ENCODE results near the gene RPS19BP1.
A peak's percentile ranks its signal among the peaks of the same experiment; 100 is the strongest.
"Not testable (repeated sequence)": the region's sequence is repeated elsewhere in the genome, so short reads cannot be mapped to it uniquely, and the experiment has no call there.

RPS19BP1 gene

DNA sequence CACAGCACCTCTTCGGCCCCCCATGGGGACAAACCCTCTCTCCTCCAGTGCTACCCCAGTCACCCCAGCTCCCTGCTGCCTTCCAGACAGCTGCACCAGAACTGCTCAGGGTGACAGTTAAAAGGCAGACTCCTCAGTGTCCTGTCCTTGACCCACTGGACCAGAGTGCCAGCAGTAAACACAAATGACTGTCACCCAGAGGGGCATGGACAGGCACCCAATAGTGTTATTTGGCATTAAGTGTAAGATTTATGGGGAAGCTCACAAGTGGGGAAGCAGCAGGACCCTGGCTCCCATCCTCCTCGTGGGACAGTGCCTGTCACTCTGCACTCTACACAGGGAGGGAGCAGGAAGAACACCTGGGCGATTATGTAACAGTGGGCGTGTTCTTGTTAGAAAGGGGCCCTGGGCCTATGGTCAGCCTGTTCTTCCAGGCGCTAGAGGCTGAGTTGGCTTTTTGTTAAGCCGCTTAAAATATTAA, 5.0 kb downstream of the RPS19BP1 start:
- no peak for DNase-seq

DNA sequence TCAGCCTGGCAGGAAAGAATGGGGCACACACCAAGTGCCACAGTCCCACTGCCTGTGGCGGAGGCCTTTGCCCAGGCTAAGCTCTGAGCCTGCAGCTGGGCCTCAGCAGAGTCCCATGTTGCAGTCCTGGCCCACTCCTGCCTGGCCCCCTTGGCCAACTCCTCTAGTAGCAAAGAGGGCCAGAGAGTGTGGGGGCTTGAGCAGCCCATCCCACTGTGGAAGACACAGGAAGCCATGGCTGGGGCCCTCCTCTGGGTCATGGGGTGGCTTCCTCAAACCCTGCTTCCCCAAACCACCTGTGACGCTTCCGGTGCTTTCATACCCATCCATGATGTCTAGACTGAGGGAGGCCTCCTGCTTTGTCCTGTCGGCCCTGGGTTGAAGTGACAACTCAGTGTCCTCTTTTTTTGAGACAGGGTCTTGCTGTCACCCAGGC, 5.8 kb downstream of the RPS19BP1 start:
- DNase-seq, result peak; percentile 56

DNA sequence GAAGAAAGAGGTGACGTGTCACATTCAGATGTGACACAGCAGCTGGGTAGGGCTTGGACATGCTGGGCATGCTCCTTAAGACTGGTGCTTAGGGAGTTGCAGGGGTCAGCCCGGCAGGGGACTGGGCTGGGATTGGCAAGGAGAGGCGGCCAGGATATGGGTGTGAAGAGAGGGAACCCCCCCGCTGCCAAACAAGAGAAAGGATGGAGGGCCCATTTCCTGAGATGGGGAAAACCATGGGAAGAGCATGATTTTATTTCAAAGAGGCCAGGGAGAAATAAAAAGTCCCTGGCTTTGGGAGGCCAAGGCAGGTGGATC, 6.9 kb downstream of the RPS19BP1 start:
- peak; percentile 30 for DNase-seq

DNA sequence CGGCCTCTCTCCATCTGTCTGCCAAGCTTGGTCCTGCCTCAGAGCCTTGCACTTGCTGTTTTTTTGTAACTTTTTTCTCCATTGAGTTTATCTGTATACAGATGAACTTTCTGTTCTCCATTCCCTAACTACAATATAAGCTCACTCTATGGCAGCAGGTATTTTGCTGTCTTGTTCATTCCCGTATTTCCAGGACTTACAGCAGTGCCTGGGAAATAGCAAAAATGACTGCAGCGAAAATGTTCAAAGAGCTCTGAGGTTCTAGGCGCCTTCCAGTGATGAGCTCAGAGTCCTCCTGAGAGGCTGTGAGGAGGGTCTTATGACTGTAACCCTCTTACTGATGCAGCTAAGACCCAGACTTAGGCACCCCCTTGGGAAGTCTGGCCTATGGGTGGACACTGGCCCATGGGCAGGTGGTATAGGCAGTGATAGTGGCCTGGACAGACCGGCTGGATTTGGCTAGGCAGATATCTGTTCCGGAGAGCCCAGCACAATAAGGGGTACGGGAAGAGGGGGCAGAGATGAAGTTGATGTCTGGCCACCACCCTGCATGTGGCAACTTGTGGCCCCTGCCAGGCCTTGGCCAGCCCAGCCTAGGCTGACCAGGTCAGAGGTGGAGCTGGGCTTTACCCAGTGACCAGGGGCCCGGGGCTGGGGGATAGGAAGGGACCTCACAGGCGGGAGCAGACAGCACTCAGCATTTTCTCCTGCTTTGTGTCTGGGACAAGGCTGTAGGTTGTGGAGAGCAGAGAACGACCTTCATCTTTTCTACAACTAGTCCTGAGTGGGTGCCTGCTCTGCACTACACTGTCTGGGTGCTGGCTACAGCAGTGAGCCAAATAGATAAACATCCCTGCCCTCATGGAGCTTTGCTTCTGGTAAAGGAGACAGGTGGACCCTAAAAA, 7.5 kb downstream of the RPS19BP1 start:
- no peak for DNase-seq

DNA sequence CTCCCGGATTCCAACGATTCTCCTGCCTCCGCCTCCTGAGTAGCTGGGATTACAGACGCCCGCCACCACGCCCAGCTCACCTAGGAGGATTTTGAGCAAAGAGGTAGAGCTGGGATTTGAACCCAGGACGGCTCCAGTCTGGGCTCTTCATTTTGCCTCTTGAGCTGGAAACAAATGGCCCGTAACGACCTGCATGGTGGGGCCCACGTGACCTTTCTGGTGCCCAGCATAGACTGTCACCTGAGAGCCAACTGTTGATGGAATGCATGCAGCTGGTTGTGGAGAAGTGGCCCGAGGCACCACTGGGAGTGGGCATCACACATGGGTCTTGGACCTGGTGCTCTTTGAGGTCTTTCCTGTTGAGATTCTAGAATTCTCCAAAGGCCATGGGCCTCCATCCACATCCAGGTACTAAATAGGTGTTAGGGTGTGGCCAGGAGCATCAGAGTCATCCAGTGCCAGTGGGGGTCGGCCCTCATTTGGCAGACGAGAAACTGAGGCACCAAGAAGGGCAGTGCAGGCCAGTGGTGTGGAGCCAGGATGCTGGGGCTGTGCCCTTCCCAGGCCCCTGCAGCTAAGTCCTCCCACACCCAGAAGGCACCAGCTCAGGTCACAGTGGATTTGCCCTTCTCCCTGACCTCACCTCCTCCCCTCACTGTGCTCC, 8.3 kb downstream of the RPS19BP1 start:
- no peak for DNase-seq

DNA sequence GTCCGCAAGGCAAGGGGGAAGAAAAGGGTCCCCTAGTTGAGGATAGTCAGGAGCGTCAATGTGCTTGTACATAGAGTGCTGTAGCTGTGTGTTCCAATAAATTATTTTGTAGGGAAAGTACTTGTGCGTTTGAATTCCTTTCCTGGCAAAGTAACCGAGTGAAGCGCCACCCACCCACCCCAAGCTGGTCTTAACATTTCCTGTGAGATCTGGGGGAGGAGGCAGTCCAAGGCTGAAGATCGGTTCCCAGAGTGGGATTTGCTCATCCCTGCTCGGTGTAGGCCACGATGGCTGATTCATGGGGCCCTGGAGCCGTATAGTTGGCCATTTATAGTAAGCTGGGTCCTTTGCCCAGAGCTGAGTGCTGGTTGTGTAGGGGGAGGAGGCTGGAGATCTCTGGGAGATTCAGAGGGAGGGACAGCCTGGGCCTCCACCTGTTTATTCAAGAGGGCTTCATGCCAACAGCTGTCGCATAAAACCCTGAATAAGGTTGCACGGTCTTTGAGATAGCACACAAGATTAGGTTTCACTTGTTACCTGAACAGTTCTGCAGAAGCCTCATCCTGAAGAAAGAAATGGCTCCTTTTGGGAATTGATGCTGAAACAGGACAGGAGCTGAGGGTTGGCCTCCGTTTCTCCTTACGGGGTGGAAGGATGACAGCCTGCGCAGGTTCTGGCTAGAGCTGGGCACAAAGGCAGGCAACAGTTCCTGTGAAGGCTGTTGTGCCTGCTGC, 9.8 kb downstream of the RPS19BP1 start:
- peak; percentile 41 for DNase-seq

DNA sequence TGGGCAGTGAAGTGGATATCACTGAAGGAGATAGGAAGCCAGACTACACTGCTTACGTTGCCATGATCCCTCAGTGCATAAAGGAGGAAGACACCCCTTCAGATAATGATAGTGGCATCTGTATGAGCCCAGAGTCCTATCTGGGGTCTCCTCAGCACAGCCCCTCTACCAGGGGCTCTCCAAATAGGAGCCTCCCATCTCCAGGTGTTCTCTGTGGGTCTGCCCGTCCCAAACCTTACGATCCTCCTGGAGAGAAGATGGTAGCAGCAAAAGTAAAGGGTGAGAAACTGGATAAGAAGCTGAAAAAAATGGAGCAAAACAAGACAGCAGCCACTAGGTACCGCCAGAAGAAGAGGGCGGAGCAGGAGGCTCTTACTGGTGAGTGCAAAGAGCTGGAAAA, 10.5 kb downstream of the RPS19BP1 start:
- DNase-seq, result not testable (repeated sequence)

DNA sequence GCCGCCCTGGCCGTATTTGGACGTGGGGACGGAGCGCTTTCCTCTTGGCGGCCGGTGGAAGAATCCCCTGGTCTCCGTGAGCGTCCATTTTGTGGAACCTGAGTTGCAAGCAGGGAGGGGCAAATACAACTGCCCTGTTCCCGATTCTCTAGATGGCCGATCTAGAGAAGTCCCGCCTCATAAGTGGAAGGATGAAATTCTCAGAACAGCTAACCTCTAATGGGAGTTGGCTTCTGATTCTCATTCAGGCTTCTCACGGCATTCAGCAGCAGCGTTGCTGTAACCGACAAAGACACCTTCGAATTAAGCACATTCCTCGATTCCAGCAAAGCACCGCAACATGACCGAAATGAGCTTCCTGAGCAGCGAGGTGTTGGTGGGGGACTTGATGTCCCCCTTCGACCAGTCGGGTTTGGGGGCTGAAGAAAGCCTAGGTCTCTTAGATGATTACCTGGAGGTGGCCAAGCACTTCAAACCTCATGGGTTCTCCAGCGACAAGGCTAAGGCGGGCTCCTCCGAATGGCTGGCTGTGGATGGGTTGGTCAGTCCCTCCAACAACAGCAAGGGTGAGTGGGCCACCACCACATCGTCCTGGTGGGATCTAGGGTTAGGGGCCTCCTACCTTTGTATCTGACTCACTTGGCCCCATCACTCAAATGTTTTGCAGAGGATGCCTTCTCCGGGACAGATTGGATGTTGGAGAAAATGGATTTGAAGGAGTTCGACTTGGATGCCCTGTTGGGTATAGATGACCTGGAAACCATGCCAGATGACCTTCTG, 11.3 kb downstream of the RPS19BP1 start:
- DNase-seq, result not testable (repeated sequence)

DNA sequence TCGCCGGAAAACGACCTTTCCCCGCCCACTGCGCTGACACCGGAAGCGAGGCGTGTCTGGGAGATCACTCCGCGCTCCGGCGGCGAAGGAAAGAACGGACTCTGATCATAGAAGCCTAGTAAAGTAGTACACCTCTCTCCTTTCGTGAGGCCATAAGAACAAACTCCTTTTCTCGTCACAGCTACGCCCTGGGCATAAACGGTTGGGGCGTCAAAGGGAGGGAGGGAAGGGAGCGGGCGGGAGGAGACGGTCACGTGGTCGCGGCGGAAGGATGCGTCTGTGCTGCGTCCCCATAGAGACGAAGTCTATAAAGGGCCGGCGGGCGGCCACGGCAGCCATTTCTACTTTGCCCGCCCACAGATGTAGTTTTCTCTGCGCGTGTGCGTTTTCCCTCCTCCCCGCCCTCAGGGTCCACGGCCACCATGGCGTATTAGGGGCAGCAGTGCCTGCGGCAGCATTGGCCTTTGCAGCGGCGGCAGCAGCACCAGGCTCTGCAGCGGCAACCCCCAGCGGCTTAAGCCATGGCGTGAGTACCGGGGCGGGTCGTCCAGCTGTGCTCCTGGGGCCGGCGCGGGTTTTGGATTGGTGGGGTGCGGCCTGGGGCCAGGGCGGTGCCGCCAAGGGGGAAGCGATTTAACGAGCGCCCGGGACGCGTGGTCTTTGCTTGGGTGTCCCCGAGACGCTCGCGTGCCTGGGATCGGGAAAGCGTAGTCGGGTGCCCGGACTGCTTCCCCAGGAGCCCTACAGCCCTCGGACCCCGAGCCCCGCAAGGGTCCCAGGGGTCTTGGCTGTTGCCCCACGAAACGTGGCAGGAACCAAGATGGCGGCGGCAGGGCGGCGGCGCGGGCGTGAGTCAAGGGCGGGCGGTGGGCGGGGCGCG, 12.1 kb downstream of the RPS19BP1 start, which contains the start of gene ATF4:
Gene ATF4, plus strand, starts transcription at position 337 of the 880 bp plus-strand sequence. CDS start 884 bp downstream, outside the sequence.
- peak; percentile 88 for DNase-seq

DNA sequence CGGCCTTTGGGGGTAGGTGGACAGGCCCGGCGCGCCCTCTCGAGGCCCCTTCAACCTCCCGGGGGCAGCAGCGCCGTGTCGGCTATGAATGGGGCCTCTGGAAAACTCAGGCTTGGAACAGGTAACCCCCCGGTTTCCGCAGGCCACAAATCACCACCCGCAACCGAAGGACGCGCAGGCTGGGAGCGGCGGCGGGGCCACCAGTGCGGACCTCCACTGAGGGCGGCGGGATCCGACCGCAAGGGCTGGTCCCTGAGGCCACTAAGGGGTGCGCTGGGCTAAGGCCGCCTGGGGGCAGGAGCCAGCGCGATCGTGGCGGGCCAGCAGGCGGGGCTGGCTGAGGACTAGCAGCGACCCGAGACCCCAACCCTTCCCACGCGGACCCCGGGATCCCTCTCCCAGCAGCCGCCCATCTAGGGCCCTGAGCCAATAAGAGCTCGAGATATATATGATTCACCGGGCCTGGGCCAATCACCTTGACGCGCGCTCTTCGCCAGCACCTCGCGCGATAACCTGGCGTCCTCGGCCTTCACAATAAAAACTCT, 12.8 kb downstream of the RPS19BP1 start:
- DNase-seq, result peak; percentile 99

DNA sequence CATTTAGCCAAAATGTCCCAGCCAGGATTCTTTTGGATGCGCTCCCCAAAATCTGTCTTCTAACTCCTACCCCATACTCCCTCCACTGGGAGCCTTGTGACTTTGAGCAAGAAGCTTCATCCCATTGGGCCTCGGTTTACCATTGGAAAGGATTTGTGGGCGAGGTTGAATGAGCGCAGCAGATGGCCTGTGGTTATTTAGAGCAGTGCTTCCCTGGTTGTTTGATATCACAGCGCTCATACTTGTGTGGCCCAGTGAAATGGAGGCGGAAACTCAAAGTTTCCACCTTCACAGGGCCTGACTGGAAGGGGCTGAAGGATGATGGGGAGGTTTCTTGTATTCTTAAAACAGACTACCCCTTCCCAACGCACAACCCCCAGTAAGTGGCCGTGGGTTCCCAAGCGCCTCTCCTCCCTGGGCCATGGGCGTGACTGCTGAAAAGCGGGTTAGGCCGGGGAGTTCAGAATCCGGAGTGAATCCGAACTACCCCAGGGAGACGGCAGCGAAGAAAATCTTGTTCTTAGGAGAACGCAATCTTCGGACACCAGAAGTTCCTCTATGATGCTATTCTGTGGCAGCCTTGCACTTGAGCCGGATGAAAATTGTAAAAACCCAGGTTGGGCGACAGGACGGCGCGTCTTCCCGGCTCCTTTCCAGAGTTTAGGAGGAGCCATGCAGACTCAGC, 13.4 kb downstream of the RPS19BP1 start:
- DNase-seq, result peak; percentile 42

DNA sequence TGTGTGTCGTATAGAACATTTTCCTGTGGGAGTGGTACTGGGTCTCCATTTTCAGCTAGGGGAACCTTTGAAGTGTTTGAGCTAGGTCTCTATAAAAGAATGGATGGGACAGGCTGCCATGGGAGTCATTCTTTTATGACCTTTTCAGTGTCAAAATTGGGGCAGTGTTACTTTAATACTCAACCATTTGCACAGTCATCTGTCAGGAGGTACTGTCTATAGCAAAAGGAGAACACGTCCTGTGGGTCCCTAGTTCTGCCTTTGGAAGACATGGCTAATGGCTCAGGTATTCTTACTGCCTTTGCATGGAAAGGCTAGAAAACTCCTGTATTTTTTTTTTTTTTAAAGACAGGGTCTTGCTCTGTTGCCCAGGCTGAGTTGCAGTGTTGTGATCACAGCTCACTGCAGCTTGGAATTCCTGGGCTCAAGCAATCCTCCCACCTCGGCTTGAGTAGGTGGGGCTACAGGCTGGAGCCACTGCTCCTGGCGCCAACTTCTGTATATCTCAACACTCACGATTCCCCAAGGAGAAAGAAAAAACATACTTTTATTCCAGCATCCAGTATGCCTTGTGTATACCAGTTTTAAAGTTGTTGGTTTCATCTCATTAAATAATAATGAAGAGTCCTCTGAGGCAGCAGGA, 14.3 kb downstream of the RPS19BP1 start:
- DNase-seq, result no peak

DNA sequence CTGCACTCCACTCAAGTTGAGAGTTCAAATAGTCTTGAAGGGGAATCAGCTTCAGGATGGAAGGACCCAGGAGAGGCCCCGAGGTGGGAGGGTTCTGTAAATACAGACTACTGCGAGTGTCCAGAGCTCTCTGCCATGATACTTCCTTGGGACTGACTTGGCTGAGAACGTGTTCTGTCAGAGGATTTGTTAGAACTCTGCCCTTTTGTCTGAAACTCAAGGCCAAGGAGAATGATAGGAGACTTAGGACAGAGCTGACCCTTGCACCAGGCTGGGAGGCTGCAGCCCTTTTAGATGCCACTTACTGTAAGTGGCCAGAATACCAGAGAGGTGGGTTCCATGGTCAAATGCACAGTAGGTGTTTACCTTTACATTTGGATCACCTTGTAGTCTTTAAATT, 15.1 kb downstream of the RPS19BP1 start:
- no peak for DNase-seq

DNA sequence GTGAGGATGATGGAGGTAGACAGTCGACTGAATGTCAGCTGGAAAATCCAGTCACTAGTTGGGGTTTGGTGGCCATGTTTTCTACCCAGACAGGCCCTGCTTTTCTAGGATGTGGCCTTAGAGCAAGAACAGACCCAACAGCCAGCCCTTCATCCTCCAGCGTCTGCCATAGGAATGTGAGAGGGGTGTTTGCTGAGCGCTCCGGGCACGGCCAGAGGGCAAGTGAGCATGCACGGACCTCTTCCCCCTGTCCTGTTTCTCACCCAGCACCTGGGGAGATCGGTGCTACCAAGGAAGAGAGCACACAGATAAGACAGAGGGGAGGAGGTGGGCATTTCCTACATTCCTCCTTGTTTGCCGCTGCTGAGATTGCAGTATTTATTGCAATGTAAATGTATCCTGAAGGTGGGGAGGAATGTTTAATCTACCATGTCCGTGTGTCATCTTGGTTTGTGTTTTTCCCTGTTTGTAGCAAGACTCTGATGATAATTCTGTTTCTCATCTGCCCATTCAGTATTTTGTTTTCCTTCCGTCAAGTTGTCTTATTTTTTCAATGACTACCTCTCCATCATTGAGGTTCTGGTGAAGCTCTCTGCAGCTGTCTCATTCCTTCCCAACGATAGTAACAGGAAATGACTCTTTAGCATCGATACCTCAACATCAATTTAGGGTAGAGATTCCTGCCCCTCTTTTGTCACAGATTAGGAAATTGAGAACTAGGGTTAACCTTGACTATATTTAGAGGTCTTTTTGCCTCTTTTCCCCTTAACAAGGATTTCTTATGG, 17.1 kb downstream of the RPS19BP1 start:
- DNase-seq, result no peak

DNA sequence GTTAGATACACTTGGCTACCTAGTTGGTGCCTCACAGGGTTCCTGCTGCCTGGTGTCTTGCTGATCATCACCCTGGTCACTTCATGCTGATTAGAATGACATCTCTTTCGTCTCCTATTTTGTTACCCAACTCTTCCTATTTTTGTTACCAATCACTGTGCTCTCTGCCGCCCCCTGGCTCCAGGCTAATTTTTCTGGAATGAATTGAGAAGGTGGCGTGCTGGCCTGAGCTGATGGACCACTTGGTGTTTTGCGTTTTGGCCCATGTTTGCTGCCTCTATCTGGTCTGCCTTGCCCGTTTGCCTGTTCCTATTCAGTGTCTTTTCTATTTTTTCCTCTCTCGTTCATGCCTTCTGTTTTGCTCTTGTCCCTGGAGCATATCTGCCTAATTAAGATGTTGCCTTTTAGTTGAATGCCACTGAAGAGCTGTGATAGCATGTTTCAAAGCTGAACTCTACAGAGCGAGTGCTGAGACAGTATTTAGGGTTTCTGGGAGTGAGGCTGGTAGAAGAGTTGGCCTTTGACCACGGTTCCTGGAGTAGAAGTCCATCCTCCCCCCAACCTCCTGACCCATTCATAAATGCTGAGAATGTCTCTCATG, 18.1 kb downstream of the RPS19BP1 start:
- DNase-seq, result peak; percentile 36

DNA sequence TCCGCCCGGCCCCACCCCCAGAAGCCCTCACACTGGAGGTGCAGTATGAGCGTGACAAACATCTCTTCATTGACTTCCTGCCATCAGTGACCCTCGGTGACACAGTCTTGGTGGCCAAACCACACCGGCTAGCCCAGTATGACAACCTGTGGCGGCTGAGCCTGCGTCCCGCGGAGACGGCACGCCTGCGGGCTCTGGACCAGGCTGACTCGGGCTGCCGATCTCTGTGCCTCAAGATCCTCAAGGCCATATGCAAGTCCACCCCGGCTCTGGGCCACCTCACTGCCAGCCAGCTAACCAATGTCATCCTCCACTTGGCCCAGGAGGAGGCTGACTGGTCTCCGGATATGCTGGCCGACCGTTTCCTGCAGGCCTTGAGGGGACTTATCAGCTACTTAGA, 18.8 kb downstream of the RPS19BP1 start:
- DNase-seq, result no peak

DNA sequence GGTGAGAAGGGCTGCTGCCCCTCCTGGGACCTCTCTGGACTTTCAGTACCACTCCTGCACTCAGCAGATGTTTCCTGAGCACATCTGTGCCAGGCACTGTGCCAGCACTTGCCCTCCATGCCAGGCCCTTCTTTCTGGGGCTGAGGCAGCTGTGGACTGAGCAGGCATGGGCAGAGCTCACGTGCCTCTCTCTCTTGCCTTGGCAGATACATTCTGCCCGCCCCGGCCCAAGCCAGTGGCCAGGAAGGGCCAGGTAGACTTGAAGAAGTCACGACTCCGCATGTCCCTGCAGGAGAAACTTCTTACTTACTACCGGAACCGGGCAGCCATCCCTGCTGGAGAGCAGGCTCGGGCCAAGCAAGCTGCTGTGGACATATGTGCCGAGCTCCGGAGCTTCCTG, 20.5 kb downstream of the RPS19BP1 start:
- no peak for DNase-seq

DNA sequence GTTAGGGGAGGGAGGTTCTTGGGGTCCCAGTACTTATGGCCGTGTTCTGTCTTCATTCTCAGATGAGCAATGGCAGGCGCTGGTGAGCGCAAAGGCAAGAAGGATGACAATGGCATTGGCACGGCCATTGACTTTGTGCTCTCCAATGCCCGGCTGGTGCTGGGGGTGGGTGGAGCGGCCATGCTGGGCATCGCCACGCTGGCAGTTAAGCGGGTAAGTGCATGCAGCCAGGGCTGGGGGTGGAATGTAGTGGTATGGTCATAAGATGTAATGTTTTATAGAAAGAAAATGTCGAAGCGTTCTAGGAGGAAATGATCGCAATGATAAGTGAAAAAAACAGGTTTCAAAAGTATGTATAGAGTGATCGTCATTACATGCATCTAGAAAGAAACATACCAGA, 21.3 kb downstream of the RPS19BP1 start:
- no peak for DNase-seq

Data from activated CD4-positive, alpha-beta T cell treated with anti-CD3 and anti-CD28 coated beads, Interleukin-10, Interleukin-2, amounts not matched to agents 100 ng/mL and 50 ng/mL, durations not matched to agents 16 hours and 8 hours (primary cell).